Naive thymus-derived CD4-positive, alpha-beta T cell (primary cell): ENCODE results near the gene LRRC47. TPM values are rescaled to one million over a fixed set of nuclear protein-coding genes. Genes with fewer than 3 reads are reported as not detected.
"Not testable (repeated sequence)": the region's sequence is repeated elsewhere in the genome, so short reads cannot be mapped to it uniquely, and the experiment has no call there.

Source experiments
- ATAC-seq: fragments of 150-1000 bp; cut with Tn5 transposase; 2 replicates; pipeline ENCODE4 v1.10.0; 2021; ENCODE audit warnings: mild to moderate bottlenecking, moderate library complexity
- CTCF ChIA-PET: fragments of 350-600 bp; sonication (Branson Sonifier 250); formaldehyde crosslinking; loops from one replicate; lab custom pipeline; 2021; ENCODE audit warnings: antibody characterized with exemption; lab: Charles Lee
- POLR2A ChIA-PET: fragments of 350-600 bp; sonication (Branson Sonifier 250); formaldehyde crosslinking; loops from one replicate; lab custom pipeline; 2021; ENCODE audit warnings: antibody characterized with exemption, inconsistent platforms; lab: Charles Lee
- DNase-seq, 9 donors: peaks; one replicate each; pipeline versions ENCODE4 v3.0.0 to v3.0.0-alpha.2; 2020 to 2022; ENCODE audit warnings: mixed read lengths in 1 of 9
- H3K27ac ChIP-seq: one replicate; pipeline ENCODE4 v1.7.0; 2013; ENCODE audit warnings: mild to moderate bottlenecking, low read depth, low read length, moderate library complexity
- H3K27me3 ChIP-seq, 2 donors: one replicate each; pipeline ENCODE4 v1.7.0; 2013; ENCODE audit warnings: low read length in 2 of 2, mild to moderate bottlenecking in 2 of 2, moderate library complexity in 2 of 2; ENCODE audit not compliant: control insufficient read depth in 2 of 2, insufficient read depth in 2 of 2
- H3K36me3 ChIP-seq, 3 experiments: 1 replicate in 2 of 3; 2 replicates in 1 of 3; pipeline ENCODE4 v1.7.0; 2013; ENCODE audit warnings: low read length in 3 of 3, mild to moderate bottlenecking in 3 of 3, moderate library complexity in 1 of 3; ENCODE audit not compliant: insufficient read depth in 3 of 3, control insufficient read depth in 2 of 3
- H3K4me1 ChIP-seq, 2 donors: one replicate each; pipeline ENCODE4 v1.7.0; 2013; ENCODE audit warnings: low read length in 2 of 2, mild to moderate bottlenecking in 2 of 2, moderate library complexity in 1 of 2; ENCODE audit not compliant: control insufficient read depth in 2 of 2, insufficient read depth in 2 of 2
- H3K4me3 ChIP-seq: 2 replicates; pipeline ENCODE4 v1.7.0; 2013; ENCODE audit warnings: mild to moderate bottlenecking, low read length
- H3K9me3 ChIP-seq, 3 experiments: 1 replicate in 2 of 3; 2 replicates in 1 of 3; pipeline ENCODE4 v1.7.0; 2013; ENCODE audit warnings: low read length in 3 of 3; ENCODE audit not compliant: control insufficient read depth in 2 of 3
- H3K27ac Mint-ChIP-seq, 9 donors: one replicate each; pipeline ENCODE4 v1.8.0; 2020 to 2022; ENCODE audit warnings: mixed read lengths in 9 of 9, mild to moderate bottlenecking in 8 of 9, moderate library complexity in 5 of 9, inconsistent platforms in 2 of 9
- H3K27me3 Mint-ChIP-seq, 5 donors: one replicate each; pipeline ENCODE4 v1.8.0; 2021 to 2022; ENCODE audit warnings: mixed read lengths in 5 of 5, mild to moderate bottlenecking in 1 of 5
- H3K36me3 Mint-ChIP-seq, 5 donors: one replicate each; pipeline ENCODE4 v1.8.0; 2020 to 2022; ENCODE audit warnings: mixed read lengths in 5 of 5, mild to moderate bottlenecking in 3 of 5, inconsistent platforms in 1 of 5
- H3K4me1 Mint-ChIP-seq, 7 donors: one replicate each; pipeline ENCODE4 v1.8.0; 2020 to 2022; ENCODE audit warnings: mixed read lengths in 7 of 7, mild to moderate bottlenecking in 3 of 7, inconsistent platforms in 1 of 7
- H3K4me3 Mint-ChIP-seq, 10 donors: one replicate each; pipeline ENCODE4 v1.8.0; 2020 to 2022; ENCODE audit warnings: mild to moderate bottlenecking in 10 of 10, mixed read lengths in 10 of 10, moderate library complexity in 6 of 10, inconsistent platforms in 2 of 10
- H3K9me3 Mint-ChIP-seq, 11 donors: one replicate each; pipeline ENCODE4 v1.8.0; 2020 to 2022; ENCODE audit warnings: mixed read lengths in 11 of 11, mild to moderate bottlenecking in 4 of 11, inconsistent platforms in 1 of 11, moderate library complexity in 1 of 11
- intact Hi-C, 2 donors: fragments of 100-400 bp; cut with micrococcal nuclease; formaldehyde crosslinking; loops; one replicate each; pipeline ENCODE4 v1.15.1; 2023
- polyA plus RNA-seq, 2 donors: library from polyadenylated mRNA; unstranded; fragments of 300-500 nt; fragmentation: Illumina TruSeq; gene quantifications; one replicate each; pipeline ENCODE4 v1.2.3, GENCODE V29; 2021
- total RNA-seq, 6 experiments: library from RNA in 5 of 6; stranded (reverse) in 5 of 6; gene quantifications; 1 replicate in 5 of 6; 2 replicates in 1 of 6; pipeline ENCODE4 v1.2.3 and lab custom pipeline; 2021 to 2026

LRRC47 gene
- total and polyA plus RNA-seq, 7 experiments from 2014 or later: 25.7 to 60.2 (median 39.1) TPM

- POLR2A ChIA-PET, H3K36me3 Mint-ChIP-seq, H3K9me3 ChIP-seq, H3K4me1 ChIP-seq, H3K9me3 Mint-ChIP-seq, H3K27ac ChIP-seq, H3K4me3 Mint-ChIP-seq, H3K27ac Mint-ChIP-seq, H3K36me3 ChIP-seq, H3K4me3 ChIP-seq, ATAC-seq, DNase-seq, H3K27me3 ChIP-seq: not testable (repeated sequence)
- CTCF ChIA-PET: interaction anchor here (0.6 to 0.9 kb wide), 2 partner anchors 348 to 1999 kb away, joined by 3 to 4 read pairs; no protein-coding TSS in a partner anchor
- H3K4me1 Mint-ChIP-seq: peaks cover 8 to 16% (median 13%) of the 10 kb centered on the region in 7 donors
- intact Hi-C loops: loop anchor here in 1 of 2 donors (1.0 kb wide), 1 partner anchor 24 kb away; no protein-coding TSS in a partner anchor
- H3K27me3 Mint-ChIP-seq: peaks cover 15 to 50% (median 39%) of the 10 kb centered on the region in 5 donors
These were observed 4.5 kb upstream of the LRRC47 start for GRCh38 chr1:3800795-3801194.

- H3K36me3 Mint-ChIP-seq: peaks cover 0 to 8% (median 3%) of the 10 kb centered on the region in 5 donors
- H3K27me3 Mint-ChIP-seq: peaks cover 15 to 46% (median 35%) of the 10 kb centered on the region in 5 donors
- ChIA-PET POLR2A (no interaction called here), CTCF (no interaction called here)
- Histone ChIP-seq H3K36me3 (no peaks in the 10 kb centered on the region), H3K27me3 (no peaks in the 10 kb centered on the region), H3K9me3 (no peaks in the 10 kb centered on the region), H3K4me1 (peaks cover 12% of the 10 kb centered on the region in 2 donors), H3K4me3 (no peak overlapping the region), H3K27ac (no peak overlapping the region)
- ATAC-seq: no peak
- intact Hi-C loops: loop anchor here in 1 of 2 donors (5.0 kb wide), 1 partner anchor 1668 kb away; no protein-coding TSS in a partner anchor
- no peak for DNase-seq
- H3K9me3 Mint-ChIP-seq: no peaks in the 10 kb centered on the region
- peaks cover 8 to 20% (median 18%) of the 10 kb centered on the region in 7 donors for H3K4me1 Mint-ChIP-seq
- no peak overlapping the region for H3K27ac Mint-ChIP-seq
- H3K4me3 Mint-ChIP-seq: no peak overlapping the region
These were observed 3.8 kb upstream of the LRRC47 start for GRCh38 chr1:3799976-3800685.

- peaks cover 8 to 50% (median 42%) of the 10 kb centered on the region in 7 donors for H3K4me1 Mint-ChIP-seq
- POLR2A ChIA-PET: interaction anchor here (0.9 to 1.4 kb wide), 8 partner anchors 13 to 107 kb away, joined by 3 to 8 read pairs (median 4); partner anchors contain the start of genes C1orf174 and DFFB
- H3K9me3 Mint-ChIP-seq: no peaks in the 10 kb centered on the region
- CTCF ChIA-PET: no interaction called here
- no peak for ATAC-seq
- Histone ChIP-seq H3K27me3 (no peaks in the 10 kb centered on the region), H3K36me3 (peaks cover 0 to 9% (median 0%) of the 10 kb centered on the region in 3 experiments), H3K9me3 (no peaks in the 10 kb centered on the region), H3K27ac (peak overlapping the region; percentile 69), H3K4me3 (peak overlapping the region; percentile 74), H3K4me1 (peaks cover 22 to 28% of the 10 kb centered on the region in 2 donors)
- DNase-seq: no peak
- peak overlapping the region in 8 of 9 donors; percentile 51 to 82 (median 65) for H3K27ac Mint-ChIP-seq
- intact Hi-C loops: loop anchor here (1.0 to 5.0 kb wide), 9 partner anchors 19 to 1663 kb away; partner anchors contain the start of genes C1orf174 (in 2 of the 2), CEP104 (in 2 of the 2), DFFB (in 2 of the 2) and SMIM1 (in 2 of the 2)
- peak overlapping the region; percentile 84 to 92 (median 89) for H3K4me3 Mint-ChIP-seq
- peaks cover 3 to 8% (median 4%) of the 10 kb centered on the region in 5 donors for H3K36me3 Mint-ChIP-seq
- H3K27me3 Mint-ChIP-seq: peaks cover 1 to 8% (median 4%) of the 10 kb centered on the region in 5 donors
These were observed 664 bp downstream of the LRRC47 start for GRCh38 chr1:3795453-3796214.

- H3K4me1 Mint-ChIP-seq: peaks cover 6 to 58% (median 43%) of the 10 kb centered on the region in 7 donors
- H3K9me3 ChIP-seq: no peaks in the 10 kb centered on the region
- no peak overlapping the region for H3K4me3 ChIP-seq
- ChIA-PET CTCF (no interaction called here), POLR2A (no interaction called here)
- no peaks in the 10 kb centered on the region for H3K27me3 Mint-ChIP-seq
- H3K4me1 ChIP-seq: peaks cover 16 to 36% of the 10 kb centered on the region in 2 donors
- H3K27me3 ChIP-seq: no peaks in the 10 kb centered on the region
- H3K27ac Mint-ChIP-seq: no peak overlapping the region
- DNase-seq: no peak
- H3K36me3 ChIP-seq: peaks cover 0 to 56% (median 0%) of the 10 kb centered on the region in 3 experiments
- ATAC-seq: no peak
- H3K27ac ChIP-seq: no peak overlapping the region
- intact Hi-C loops: no loop called here
- H3K36me3 Mint-ChIP-seq: peaks cover 0 to 11% (median 0%) of the 10 kb centered on the region in 5 donors
- H3K4me3 Mint-ChIP-seq: no peak overlapping the region
- H3K9me3 Mint-ChIP-seq: no peaks in the 10 kb centered on the region
These were observed 5.3 kb downstream of the LRRC47 start for GRCh38 chr1:3790952-3791351.

GRCh38 chr1:3790500-3790923 is 5.8 kb downstream of the LRRC47 start:
- peaks cover 14 to 34% of the 10 kb centered on the region in 2 donors for H3K4me1 ChIP-seq
- DNase-seq (no peak), ATAC-seq (no peak)
- H3K27ac ChIP-seq: no peak overlapping the region
- POLR2A ChIA-PET: no interaction called here
- CTCF ChIA-PET: no interaction called here
- peaks cover 0 to 60% (median 0%) of the 10 kb centered on the region in 3 experiments for H3K36me3 ChIP-seq
- H3K4me3 Mint-ChIP-seq: no peak overlapping the region
- peaks cover 6 to 57% (median 42%) of the 10 kb centered on the region in 7 donors for H3K4me1 Mint-ChIP-seq
- intact Hi-C loops: no loop called here
- H3K27ac Mint-ChIP-seq: no peak overlapping the region
- no peaks in the 10 kb centered on the region for H3K27me3 ChIP-seq
- no peak overlapping the region for H3K4me3 ChIP-seq
- no peaks in the 10 kb centered on the region for H3K27me3 Mint-ChIP-seq
- H3K9me3 Mint-ChIP-seq: no peaks in the 10 kb centered on the region
- H3K36me3 Mint-ChIP-seq: peaks cover 0 to 11% (median under 1%) of the 10 kb centered on the region in 5 donors
- no peaks in the 10 kb centered on the region for H3K9me3 ChIP-seq

- Histone ChIP-seq H3K9me3 (no peaks in the 10 kb centered on the region), H3K4me3 (no peak overlapping the region), H3K4me1 (peaks cover 6 to 26% of the 10 kb centered on the region in 2 donors), H3K27ac (no peak overlapping the region), H3K27me3 (no peaks in the 10 kb centered on the region), H3K36me3 (peaks cover 0 to 69% (median 0%) of the 10 kb centered on the region in 3 experiments)
- Mint-ChIP-seq H3K27ac (peak overlapping the region in 1 of 9 donors; percentile 19), H3K4me1 (peaks cover 6 to 49% (median 34%) of the 10 kb centered on the region in 7 donors), H3K4me3 (no peak overlapping the region), H3K36me3 (peaks cover 0 to 17% (median 5%) of the 10 kb centered on the region in 5 donors), H3K27me3 (no peaks in the 10 kb centered on the region), H3K9me3 (no peaks in the 10 kb centered on the region)
- CTCF ChIA-PET: no interaction called here
- DNase-seq (no peak), ATAC-seq (no peak)
- POLR2A ChIA-PET: no interaction called here
- intact Hi-C loops: no loop called here
These were observed 6.6 kb downstream of the LRRC47 start for GRCh38 chr1:3789421-3790300.
